Ovary (tissue), 9 donors: ENCODE measurements around the gene ZNF283. TPM values are rescaled to one million over a fixed set of nuclear protein-coding genes. Genes with fewer than 3 reads are reported as not detected.

Experiments
- DNase-seq, 5 donors: peaks; one replicate each; pipeline ENCODE4 v3.0.0-alpha.2; 2019 to 2020
- H3K27ac ChIP-seq, 2 donors: fragments of 200-600 bp; one replicate each; pipeline versions ENCODE4 v1.5.1 to v1.8.0; 2019 to 2022
- H3K27me3 ChIP-seq: fragments of 200-600 bp; one replicate; pipeline ENCODE4 v1.8.0; 2022
- H3K36me3 ChIP-seq: fragments of 200-600 bp; sonication (generic); one replicate; pipeline ENCODE4 v1.5.1; 2019
- H3K4me1 ChIP-seq: one replicate; pipeline ENCODE4 v1.8.1; 2013; ENCODE audit warnings: mild to moderate bottlenecking, moderate library complexity; ENCODE audit not compliant: insufficient read depth
- H3K4me3 ChIP-seq: fragments of 200-600 bp; sonication (generic); one replicate; pipeline ENCODE4 v1.5.1; 2017
- H3K9me3 ChIP-seq, 2 donors: fragments of 200-600 bp in 1 of 2; sonication (generic) in 1 of 2; one replicate each; pipeline versions ENCODE4 v1.5.1 to v1.8.1; 2013 to 2019; ENCODE audit warnings: mild to moderate bottlenecking in 1 of 2, moderate library complexity in 1 of 2
- EP300 ChIP-seq: sonication (generic); formaldehyde crosslinking; IDR thresholded peaks from one replicate; pipeline ENCODE4 v1.6.1; 2017; ENCODE audit warnings: antibody characterized with exemption
- POLR2A ChIP-seq: fragments of 450-650 bp; IDR thresholded peaks from one replicate; pipeline ENCODE4 v1.6.1; 2017; ENCODE audit warnings: antibody characterized with exemption, mild to moderate bottlenecking, moderate library complexity
- WGBS, 3 donors: extraction: QIAGEN DNeasy Blood & Tissue Kit in 1 of 3; methylation state at CpG; one replicate each; pipeline versions ENCODE4 v1.1.5 to v1.1.7; 2013 to 2017; 5-methylcytosine and 5-hydroxymethylcytosine counted together
- intact Hi-C, 4 donors: fragments of 100-400 bp; cut with DNase I; formaldehyde crosslinking; loops; one replicate each; pipeline versions ENCODE4 v1.11.0 to v1.15.1; 2022 to 2023
- polyA plus RNA-seq, 2 donors: library from polyadenylated mRNA; stranded (reverse); fragments of 200-250 nt in 1 of 2; fragments of 350-450 nt in 1 of 2; fragmentation: Illumina TruSeq in 1 of 2; extraction: RNeasy Lipid Tissue Mini Kit (QIAGEN cat#74804) in 1 of 2; gene quantifications; one replicate each; pipeline ENCODE4 v1.2.3, GENCODE V29; 2013 to 2014
- total RNA-seq, 7 donors: library from RNA; depleted of rRNA in 2 of 7; stranded (reverse); fragments of >200 nt in 2 of 7; fragmentation: NEBNext Ultra II Directional in 3 of 7; extraction: Animal tissue kit (Norgen Biotek cat#: 25700) in 3 of 7; gene quantifications; one replicate each; pipeline versions ENCODE4 v1.1.0 to v1.2.4, GENCODE V29; 2016 to 2023
- TF ChIP-seq, protein P1 (sequence below), 3 donors: fragments of 450-650 bp in 2 of 3; fragments of 200-600 bp in 1 of 3; IDR thresholded peaks; one replicate each; pipeline versions ENCODE4 v1.5.1 to v1.8.0; 2016 to 2022; ENCODE audit warnings: antibody characterized with exemption in 3 of 3, mild to moderate bottlenecking in 1 of 3
- donor health status: DM: no; HTN: no; CAD: no; lungs with moderate emphysema.
- donor health status: DM: no; HTN: no; CAD: no.
- donor health status: Bipolar disorder and iron deficiency.
- donor health status: DM: yes; HTN: yes; CAD: no.
- donor health status: DM: no; HTN: no; CAD: no.
- donor health status: DM: yes; HTN: yes; CAD: no.

ZNF283 gene
- total and polyA plus RNA-seq, 9 donors, result 3.2 to 14.6 (median 10.9) TPM

- Histone ChIP-seq H3K27ac (no peak overlapping the region), H3K4me3 (no peak overlapping the region), H3K27me3 (no peaks in the 10 kb centered on the region), H3K9me3 (no peaks in the 10 kb centered on the region), H3K4me1 (no peaks in the 10 kb centered on the region), H3K36me3 (no peaks in the 10 kb centered on the region)
- WGBS, 3 donors, result 83 to 86% (median 85%) methylated on average over 8 of the region's 8 CpGs
- TF ChIP-seq, protein P1, sequence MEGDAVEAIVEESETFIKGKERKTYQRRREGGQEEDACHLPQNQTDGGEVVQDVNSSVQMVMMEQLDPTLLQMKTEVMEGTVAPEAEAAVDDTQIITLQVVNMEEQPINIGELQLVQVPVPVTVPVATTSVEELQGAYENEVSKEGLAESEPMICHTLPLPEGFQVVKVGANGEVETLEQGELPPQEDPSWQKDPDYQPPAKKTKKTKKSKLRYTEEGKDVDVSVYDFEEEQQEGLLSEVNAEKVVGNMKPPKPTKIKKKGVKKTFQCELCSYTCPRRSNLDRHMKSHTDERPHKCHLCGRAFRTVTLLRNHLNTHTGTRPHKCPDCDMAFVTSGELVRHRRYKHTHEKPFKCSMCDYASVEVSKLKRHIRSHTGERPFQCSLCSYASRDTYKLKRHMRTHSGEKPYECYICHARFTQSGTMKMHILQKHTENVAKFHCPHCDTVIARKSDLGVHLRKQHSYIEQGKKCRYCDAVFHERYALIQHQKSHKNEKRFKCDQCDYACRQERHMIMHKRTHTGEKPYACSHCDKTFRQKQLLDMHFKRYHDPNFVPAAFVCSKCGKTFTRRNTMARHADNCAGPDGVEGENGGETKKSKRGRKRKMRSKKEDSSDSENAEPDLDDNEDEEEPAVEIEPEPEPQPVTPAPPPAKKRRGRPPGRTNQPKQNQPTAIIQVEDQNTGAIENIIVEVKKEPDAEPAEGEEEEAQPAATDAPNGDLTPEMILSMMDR (IDR thresholded peaks at IDR 0.05), result no peak
- TF ChIP-seq EP300 (no peak), POLR2A (no peak)
- DNase-seq, result no peak
- intact Hi-C loops, result loop anchor here in 2 of 4 donors (2.0 to 5.0 kb wide), 2 partner anchors 36 to 37 kb away; no protein-coding TSS in a partner anchor
These were observed 43.5 kb upstream of the ZNF283 start for GRCh38 chr19:43783636-43784035.

DNA sequence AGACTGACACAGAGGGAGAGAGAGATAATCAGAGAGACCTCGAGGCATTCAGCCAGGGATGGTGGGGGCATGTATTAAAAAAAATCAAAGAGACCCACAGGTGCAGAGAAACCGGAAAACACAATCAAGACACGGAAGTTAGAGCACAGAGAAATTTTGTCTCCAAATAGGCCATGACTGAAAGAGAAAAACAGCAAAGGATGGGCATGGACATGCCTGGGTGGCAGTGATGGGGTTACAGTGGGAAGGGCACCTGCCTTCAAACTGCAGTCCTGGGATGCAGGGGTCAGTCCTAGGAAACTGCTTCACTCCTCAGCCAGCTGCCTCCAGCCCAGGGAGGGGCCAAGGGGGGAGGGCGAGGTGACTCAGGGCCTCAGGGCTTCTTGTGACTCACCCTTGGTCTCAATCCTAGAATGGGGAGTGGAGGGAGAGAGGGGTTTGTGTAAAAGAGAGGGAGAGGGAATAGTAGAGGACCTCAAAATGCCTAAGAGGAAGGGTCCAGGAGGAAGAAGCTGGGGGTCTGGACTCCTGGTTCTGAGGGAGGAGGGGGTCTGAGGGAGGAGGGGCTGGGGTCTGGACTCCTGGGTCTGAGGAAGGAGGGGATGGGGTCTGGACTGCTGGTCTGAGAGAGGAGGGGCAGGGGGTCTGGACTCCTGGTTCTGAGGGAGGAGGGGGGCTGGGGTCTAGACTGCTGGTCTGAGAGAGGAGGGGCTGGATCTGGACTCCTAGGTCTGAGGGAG, 42.7 kb upstream of the ZNF283 start:
- TF ChIP-seq POLR2A (no peak), EP300 (no peak)
- TF ChIP-seq, protein P1 (IDR thresholded peaks at IDR 0.05), result no peak
- Histone ChIP-seq H3K9me3 (no peaks in the 10 kb centered on the region), H3K4me3 (no peak overlapping the region), H3K27me3 (no peaks in the 10 kb centered on the region), H3K36me3 (no peaks in the 10 kb centered on the region), H3K4me1 (no peaks in the 10 kb centered on the region), H3K27ac (no peak overlapping the region)
- intact Hi-C loops, result loop anchor here in 1 of 4 donors (5.0 kb wide), 1 partner anchor 37 kb away; no protein-coding TSS in a partner anchor
- WGBS, 3 donors, result 49 to 52% (median 50%) methylated on average over 4 of the region's 4 CpGs
- no peak for DNase-seq

DNA sequence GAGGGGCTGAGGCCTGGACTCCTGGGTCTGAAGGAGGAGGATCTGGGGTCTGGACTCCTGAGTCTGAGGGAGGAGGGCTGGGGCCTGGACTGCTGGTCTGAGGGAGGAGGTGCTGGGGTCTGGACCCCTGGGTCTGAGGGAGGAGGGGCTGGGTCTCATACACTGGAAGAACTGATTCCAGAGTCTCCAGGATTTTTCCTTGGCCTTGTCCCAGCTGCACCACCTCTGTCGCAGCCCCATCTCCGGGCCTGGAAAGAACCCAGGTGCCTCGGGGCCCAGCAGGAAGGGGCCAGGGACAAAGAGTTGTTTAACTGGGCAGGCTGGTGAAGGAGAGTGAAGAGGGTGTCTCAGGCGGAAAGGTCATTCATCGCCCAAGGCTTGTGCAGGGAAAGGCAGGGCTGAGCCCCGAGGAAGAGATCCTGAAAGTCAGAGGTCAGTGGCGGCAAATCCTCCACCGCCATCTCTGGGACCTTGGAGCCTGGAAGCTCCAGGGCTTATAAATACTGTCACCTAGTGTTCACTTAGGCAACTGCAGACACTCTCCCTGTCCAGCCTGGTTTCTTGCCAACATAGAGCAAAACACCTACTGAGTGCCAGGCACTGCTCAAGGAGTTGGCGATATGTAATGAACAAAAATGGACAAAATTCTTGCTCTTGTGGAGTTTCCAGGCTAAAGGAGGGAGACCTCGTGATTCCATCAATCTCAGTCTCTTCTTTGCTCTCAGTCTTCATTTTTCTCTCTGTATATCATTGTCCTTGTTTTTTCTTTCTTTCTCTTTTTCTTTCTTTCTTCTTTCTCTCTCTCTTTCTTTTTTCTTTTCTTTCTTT, 41.9 kb upstream of the ZNF283 start:
- H3K36me3 ChIP-seq, result no peaks in the 10 kb centered on the region
- H3K27me3 ChIP-seq, result no peaks in the 10 kb centered on the region
- H3K9me3 ChIP-seq, result no peaks in the 10 kb centered on the region
- H3K27ac ChIP-seq, result no peak overlapping the region
- intact Hi-C loops, result loop anchor here in 1 of 4 donors (5.0 kb wide), 1 partner anchor 38 kb away; no protein-coding TSS in a partner anchor
- H3K4me1 ChIP-seq, result no peaks in the 10 kb centered on the region
- no peak overlapping the region for H3K4me3 ChIP-seq
- TF ChIP-seq, protein P1 (IDR thresholded peaks at IDR 0.05), result peak; percentile 50 to 67 (median 66)
- no peak for TF ChIP-seq POLR2A
- TF ChIP-seq EP300, result no peak
- WGBS, 3 donors, result 8 to 11% (median 10%) methylated on average over 10 of the region's 10 CpGs
- peak in 1 of 5 donors; percentile 38 for DNase-seq

GRCh38 chr19:43786665-43787064, 40.5 kb upstream of the ZNF283 start:
- intact Hi-C loops, result no loop called here
- WGBS, 3 donors, result 31 to 50% (median 38%) methylated on average over 1 of the region's 1 CpG
- Histone ChIP-seq H3K27ac (no peak overlapping the region), H3K4me1 (no peaks in the 10 kb centered on the region), H3K27me3 (no peaks in the 10 kb centered on the region), H3K9me3 (no peaks in the 10 kb centered on the region), H3K36me3 (no peaks in the 10 kb centered on the region), H3K4me3 (no peak overlapping the region)
- TF ChIP-seq POLR2A (no peak), EP300 (no peak)
- TF ChIP-seq, protein P1 (IDR thresholded peaks at IDR 0.05), result no peak
- no peak for DNase-seq
